Coronary artery (tissue), 2 donors: Measurements from ENCODE around the gene CLDN16.

ENCODE experiments used
- DNase-seq: peaks from one replicate; pipeline ENCODE4 v3.0.0-alpha.2; 2017; ENCODE audit warnings: low spot score
- H3K27ac ChIP-seq, 2 donors: fragments of 200-600 bp; sonication (generic); one replicate each; pipeline ENCODE4 v1.5.1; 2016 to 2019
- H3K4me3 ChIP-seq: fragments of 200-600 bp; sonication (generic); 2 replicates; pipeline ENCODE4 v1.5.1; 2016; ENCODE audit warnings: mild to moderate bottlenecking, moderate library complexity
- TF ChIP-seq, protein P1 (sequence below): fragments of 200-600 bp; sonication (generic); IDR thresholded peaks from one replicate; pipeline ENCODE4 v1.5.1; 2019; ENCODE audit warnings: antibody characterized with exemption

CLDN16 gene

DNA sequence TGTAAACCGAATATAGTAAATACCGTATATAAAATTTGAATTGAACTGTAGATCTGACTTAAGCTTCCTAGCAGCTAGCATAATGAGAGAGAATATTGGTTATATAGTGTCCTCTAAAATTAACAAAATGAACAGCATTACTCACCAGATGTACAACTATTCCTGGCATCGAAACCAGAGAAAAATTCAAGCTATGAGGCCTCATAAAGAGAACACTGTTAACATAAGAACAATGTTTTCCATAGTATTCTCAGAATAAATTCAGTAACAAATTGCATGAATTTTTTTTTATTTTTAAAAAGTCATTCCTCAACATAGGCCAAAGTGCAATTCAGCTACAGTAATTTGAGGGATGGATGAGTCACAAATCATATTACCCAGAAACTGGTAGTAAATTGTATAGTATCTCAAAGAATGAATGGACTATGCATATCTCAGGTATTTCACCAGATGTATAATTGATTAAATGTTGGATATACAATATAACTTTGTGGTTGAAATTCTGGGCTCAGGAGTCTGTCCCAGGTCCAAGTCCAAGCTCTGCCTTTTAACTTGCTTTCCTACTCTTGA lies 56.7 kb downstream of the CLDN16 start:
- Histone ChIP-seq H3K27ac (no peak overlapping the region), H3K4me3 (no peak overlapping the region)
- DNase-seq, result no peak
- TF ChIP-seq, protein P1, sequence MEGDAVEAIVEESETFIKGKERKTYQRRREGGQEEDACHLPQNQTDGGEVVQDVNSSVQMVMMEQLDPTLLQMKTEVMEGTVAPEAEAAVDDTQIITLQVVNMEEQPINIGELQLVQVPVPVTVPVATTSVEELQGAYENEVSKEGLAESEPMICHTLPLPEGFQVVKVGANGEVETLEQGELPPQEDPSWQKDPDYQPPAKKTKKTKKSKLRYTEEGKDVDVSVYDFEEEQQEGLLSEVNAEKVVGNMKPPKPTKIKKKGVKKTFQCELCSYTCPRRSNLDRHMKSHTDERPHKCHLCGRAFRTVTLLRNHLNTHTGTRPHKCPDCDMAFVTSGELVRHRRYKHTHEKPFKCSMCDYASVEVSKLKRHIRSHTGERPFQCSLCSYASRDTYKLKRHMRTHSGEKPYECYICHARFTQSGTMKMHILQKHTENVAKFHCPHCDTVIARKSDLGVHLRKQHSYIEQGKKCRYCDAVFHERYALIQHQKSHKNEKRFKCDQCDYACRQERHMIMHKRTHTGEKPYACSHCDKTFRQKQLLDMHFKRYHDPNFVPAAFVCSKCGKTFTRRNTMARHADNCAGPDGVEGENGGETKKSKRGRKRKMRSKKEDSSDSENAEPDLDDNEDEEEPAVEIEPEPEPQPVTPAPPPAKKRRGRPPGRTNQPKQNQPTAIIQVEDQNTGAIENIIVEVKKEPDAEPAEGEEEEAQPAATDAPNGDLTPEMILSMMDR, result no peak

DNA sequence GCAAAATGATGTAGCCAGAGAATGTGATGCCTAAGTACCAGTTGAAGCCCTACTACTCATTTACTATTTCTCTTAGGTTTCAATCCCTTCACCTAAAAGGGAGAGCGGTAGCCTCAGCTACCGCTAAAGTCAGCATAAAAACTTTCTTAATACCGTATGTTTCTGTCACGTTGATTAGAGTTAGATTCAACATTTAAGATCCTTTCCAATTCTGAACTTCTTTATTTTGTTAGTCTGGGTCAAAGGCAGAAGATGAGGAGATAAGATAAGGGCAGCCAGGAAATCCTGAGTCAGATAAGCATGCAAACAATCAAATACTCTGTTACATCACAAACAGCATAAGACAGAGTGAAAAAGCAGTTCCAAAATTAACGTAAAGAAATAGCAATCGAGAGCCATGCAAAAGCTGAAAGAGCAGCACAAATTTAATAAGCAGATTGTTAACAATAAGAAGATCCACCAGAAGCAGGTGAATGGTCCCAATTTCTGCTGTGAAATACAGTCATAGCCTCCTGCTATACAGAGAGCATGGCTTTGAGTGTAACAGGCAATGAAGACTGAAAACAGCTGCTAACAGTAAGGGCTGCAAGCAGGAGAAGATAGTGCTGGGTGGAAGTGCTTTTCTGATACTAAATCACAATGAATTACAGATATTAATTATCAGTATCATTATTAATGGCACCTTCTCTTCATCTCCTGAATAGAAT lies 58.8 kb downstream of the CLDN16 start:
- no peak overlapping the region for H3K27ac ChIP-seq
- TF ChIP-seq, protein P1, result no peak
- no peak overlapping the region for H3K4me3 ChIP-seq
- DNase-seq, result no peak

DNA sequence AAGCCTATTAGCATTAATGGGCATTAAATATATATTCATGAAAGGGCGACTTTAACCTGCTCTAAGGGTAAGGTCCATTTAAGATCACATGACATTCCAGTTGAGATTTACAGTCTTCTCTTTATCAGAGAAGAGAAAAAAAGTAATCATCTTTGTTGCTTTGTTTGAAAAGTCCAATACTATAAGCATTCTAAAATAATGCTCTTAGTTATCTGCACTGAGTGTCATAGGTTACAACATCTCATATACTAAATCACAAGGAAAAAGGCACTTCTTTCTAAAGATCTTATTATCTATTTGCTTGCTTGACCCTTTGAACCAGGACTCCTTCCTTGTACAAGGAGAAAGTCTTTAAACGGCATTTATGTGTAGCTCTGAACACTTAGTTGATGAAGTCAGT lies 60.3 kb downstream of the CLDN16 start:
- Histone ChIP-seq H3K27ac (no peak overlapping the region), H3K4me3 (no peak overlapping the region)
- DNase-seq, result no peak
- TF ChIP-seq, protein P1, result no peak

DNA sequence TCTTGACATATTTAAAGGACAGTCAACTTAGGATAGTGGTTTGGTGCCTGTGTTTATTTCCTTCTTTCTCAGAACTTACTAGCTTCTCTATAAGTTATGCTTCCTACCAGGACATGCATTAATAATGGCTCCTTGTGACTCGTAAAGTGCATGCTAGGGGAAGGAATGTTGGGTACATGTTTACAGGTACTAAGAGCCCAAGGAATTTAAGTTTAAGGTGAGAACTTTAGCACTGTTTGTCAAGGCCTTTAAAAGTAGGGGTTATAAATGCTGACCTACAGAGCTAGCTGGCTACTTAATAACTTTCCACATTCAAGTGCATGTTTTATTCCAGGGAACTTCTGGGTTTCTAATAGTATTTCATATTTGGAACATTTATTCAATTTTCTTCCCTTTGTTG lies 61.8 kb downstream of the CLDN16 start, which contains the start of gene TMEM207:
TMEM207 (minus strand) TSS at position 101 of the 400 bp plus-strand sequence; CDS start at position 9, 92 bp downstream.
- Histone ChIP-seq H3K27ac (no peak within 1 kb of the TSS), H3K4me3 (no peak within 1 kb of the TSS)
- DNase-seq, result no peak
- TF ChIP-seq, protein P1, result no peak

DNA sequence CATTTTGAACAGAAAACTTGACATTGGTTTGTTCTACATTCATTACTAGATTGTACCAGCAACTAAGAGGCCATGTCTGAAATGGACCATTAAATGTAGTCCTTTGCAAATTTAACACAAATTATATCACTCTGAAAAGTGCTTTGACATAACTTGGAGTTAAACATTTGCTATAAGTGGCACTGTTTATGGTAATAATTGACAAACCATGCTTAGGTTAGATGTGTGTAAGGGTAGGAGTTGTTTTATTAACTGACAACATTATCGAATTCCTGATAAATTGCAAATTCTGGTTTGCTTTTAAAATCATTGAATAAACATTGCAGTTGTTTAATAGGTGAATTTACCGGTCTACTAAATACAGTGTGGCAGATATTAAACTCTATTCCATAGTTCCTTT lies 67.9 kb downstream of the CLDN16 start:
- no peak for DNase-seq
- TF ChIP-seq, protein P1, result no peak
- H3K4me3 ChIP-seq, result no peak overlapping the region
- H3K27ac ChIP-seq, result no peak overlapping the region

DNA sequence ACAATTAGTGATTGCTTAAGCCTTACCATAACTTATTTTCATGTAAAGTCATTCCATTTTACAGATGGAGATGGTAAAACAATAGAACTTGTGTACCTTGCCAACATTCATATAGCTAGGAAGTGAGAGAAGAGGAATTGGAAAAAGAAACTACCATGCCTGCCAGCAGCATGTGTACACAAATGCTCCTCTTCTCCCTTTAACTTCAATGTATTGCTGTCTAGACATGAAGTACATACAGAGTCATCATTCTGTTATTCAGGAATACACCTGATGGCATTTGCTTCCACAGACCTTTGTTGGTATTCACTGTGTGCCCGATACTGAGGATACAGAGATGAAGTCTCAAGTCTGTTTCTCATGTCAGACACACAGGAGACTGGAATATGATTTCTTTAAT lies 68.8 kb downstream of the CLDN16 start:
- Histone ChIP-seq H3K27ac (no peak overlapping the region), H3K4me3 (no peak overlapping the region)
- no peak for DNase-seq
- TF ChIP-seq, protein P1, result no peak

DNA sequence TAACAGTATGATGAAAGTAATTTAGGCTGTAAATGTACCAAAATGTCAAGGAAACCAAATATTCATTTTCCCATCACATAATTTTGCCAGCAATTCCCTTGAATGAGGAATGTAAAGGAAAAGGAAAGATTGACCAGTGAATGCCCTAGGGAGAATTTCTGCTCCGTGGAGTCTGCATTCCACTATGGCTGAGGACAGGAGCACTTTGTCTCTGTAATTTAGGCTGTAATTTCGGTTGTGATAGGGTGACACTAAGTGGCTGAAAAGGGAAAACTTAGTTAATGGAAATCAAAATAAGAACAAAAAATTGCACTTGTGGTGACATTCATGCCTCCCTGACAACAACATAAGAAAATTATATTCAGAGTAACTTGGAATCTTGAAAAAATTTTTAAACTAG lies 70.1 kb downstream of the CLDN16 start:
- no peak for DNase-seq
- H3K27ac ChIP-seq, result no peak overlapping the region
- H3K4me3 ChIP-seq, result no peak overlapping the region
- TF ChIP-seq, protein P1, result no peak
